Mucosa of descending colon (tissue), 3 donors: ENCODE results near the gene MT1G. TPM values are rescaled to one million over a fixed set of nuclear protein-coding genes. Genes with fewer than 3 reads are reported as not detected.

Source experiments
- ATAC-seq: fragments of 200-7000 bp; cut with Tn5 transposase; one replicate; pipeline ENCODE4 v1.9.1; 2020; ENCODE audit warnings: mild to moderate bottlenecking, moderate library complexity
- DNase-seq, 3 donors: peaks; one replicate each; pipeline ENCODE4 v3.0.0-alpha.2; 2020
- H3K36me3 ChIP-seq: fragments of 200-600 bp; one replicate; pipeline ENCODE4 v1.8.0; 2021; ENCODE audit warnings: low read depth, mild to moderate bottlenecking
- H3K4me1 ChIP-seq: fragments of 200-600 bp; one replicate; pipeline ENCODE4 v1.8.0; 2021; ENCODE audit warnings: low read depth, mild to moderate bottlenecking
- H3K4me3 ChIP-seq: fragments of 200-600 bp; one replicate; pipeline ENCODE4 v1.8.0; 2021; ENCODE audit warnings: mild to moderate bottlenecking
- H3K9me3 ChIP-seq: fragments of 200-600 bp; one replicate; pipeline ENCODE4 v1.8.0; 2021; ENCODE audit warnings: mild to moderate bottlenecking
- intact Hi-C, 2 donors: fragments of 100-400 bp; cut with DNase I in 1 of 2; cut with micrococcal nuclease in 1 of 2; formaldehyde crosslinking; loops; one replicate each; pipeline versions ENCODE4 v1.11.0 to v1.11.1; 2022; cut with DNase I, micrococcal nuclease
- total RNA-seq, 3 donors: library from RNA; stranded (reverse); fragmentation: NEBNext Ultra II Directional in 2 of 3; extraction: Animal tissue kit (Norgen Biotek cat#: 25700) in 2 of 3; gene quantifications; one replicate each; pipeline versions ENCODE4 v1.2.1 to v1.2.4, GENCODE V29; 2021 to 2023
- TF ChIP-seq, protein P1 (sequence below): fragments of 200-600 bp; IDR thresholded peaks from one replicate; pipeline ENCODE4 v1.8.0; 2022; ENCODE audit warnings: antibody characterized with exemption, mild to moderate bottlenecking
- donor health status: DM: no; HTN: no; CAD: no; lungs with moderate emphysema.
- donor health status: DM: no; HTN: no; CAD: no.
- donor health status: DM: no; HTN: yes; CAD: no.

The MT1G gene
- total RNA-seq, 3 donors from 2014 or later: 7.3 to 210 (median 83.8) TPM

DNA sequence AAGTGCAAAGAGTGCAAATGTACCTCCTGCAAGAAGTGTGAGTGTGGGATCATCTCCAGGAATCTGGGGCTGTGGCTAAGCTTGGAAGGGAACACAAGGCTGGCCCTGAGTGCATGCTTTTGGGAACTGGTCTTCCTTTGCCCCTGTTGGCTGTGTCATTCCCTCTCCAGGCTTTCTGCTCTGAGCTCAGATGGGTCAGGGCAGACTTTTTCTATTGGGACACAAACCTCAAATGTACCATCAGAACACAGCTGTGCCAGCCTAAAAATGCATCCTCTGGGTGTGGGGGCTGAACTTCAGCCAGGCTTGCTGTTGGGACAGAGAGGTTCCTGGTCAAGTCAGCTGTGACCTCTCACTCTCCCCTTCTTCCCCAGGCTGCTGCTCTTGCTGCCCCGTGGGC lies 15.3 kb downstream of the MT1G start:
- TF ChIP-seq, protein P1, sequence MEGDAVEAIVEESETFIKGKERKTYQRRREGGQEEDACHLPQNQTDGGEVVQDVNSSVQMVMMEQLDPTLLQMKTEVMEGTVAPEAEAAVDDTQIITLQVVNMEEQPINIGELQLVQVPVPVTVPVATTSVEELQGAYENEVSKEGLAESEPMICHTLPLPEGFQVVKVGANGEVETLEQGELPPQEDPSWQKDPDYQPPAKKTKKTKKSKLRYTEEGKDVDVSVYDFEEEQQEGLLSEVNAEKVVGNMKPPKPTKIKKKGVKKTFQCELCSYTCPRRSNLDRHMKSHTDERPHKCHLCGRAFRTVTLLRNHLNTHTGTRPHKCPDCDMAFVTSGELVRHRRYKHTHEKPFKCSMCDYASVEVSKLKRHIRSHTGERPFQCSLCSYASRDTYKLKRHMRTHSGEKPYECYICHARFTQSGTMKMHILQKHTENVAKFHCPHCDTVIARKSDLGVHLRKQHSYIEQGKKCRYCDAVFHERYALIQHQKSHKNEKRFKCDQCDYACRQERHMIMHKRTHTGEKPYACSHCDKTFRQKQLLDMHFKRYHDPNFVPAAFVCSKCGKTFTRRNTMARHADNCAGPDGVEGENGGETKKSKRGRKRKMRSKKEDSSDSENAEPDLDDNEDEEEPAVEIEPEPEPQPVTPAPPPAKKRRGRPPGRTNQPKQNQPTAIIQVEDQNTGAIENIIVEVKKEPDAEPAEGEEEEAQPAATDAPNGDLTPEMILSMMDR: no peak
- Histone ChIP-seq H3K4me3 (no peak overlapping the region), H3K4me1 (peaks cover 11% of the 10 kb centered on the region), H3K9me3 (no peaks in the 10 kb centered on the region), H3K36me3 (no peaks in the 10 kb centered on the region)
- ATAC-seq (no peak), DNase-seq (no peak)
- intact Hi-C loops: no loop called here

DNA sequence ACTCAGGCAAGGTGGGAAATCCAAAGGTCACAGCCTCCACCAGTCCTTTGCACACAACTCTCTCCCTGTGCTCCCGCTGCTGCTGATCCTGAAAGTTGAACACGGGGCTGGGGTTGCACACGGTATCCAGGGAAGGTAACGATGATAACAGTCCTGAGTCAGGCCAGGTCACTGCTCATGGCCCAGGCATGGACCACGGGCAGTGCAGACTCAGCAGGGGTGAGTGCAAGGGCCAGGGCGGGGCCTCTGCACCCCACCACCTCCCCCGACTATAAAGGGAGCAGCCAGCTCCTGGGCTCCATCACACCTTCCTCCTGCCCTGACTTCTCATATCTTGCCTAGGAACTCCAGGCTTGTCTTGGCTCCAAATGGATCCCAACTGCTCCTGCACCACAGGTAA lies 16.3 kb downstream of the MT1G start, which contains the start of gene MT1B:
Gene MT1B (plus strand): TSS at position 301 of the 400 bp plus-strand sequence. CDS start 68 bp downstream, at position 369.
- Histone ChIP-seq H3K4me1 (peaks cover 11% of the 10 kb centered on the region), H3K36me3 (no peaks in the 10 kb centered on the region), H3K4me3 (no peak within 1 kb of the TSS), H3K9me3 (no peaks in the 10 kb centered on the region)
- DNase-seq (no peak), ATAC-seq (no peak)
- TF ChIP-seq, protein P1: no peak
- intact Hi-C loops: no loop called here

DNA sequence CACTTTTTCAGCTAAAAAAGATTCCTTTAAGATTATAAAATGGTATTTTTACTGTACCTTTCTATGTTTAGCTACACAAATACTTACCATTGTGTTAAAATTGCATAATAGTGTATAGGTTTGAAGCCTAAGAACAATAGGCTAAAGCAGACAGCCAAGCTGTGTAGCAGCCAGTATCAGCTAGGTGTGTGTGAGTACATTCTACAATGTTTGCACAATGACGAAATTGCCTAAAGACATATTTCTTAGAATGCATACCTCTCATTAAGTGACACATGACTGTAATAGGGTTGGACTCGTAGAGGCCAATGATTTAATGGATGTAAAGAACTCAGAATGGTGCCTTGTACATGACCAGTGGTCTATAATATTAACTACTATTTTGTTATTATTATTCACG lies 18.0 kb downstream of the MT1G start:
- peak; percentile 79 for ATAC-seq
- peaks cover 11% of the 10 kb centered on the region for H3K4me1 ChIP-seq
- no peak for DNase-seq
- intact Hi-C loops: no loop called here
- TF ChIP-seq, protein P1: no peak
- no peak overlapping the region for H3K4me3 ChIP-seq
- H3K36me3 ChIP-seq: no peaks in the 10 kb centered on the region
- no peaks in the 10 kb centered on the region for H3K9me3 ChIP-seq

DNA sequence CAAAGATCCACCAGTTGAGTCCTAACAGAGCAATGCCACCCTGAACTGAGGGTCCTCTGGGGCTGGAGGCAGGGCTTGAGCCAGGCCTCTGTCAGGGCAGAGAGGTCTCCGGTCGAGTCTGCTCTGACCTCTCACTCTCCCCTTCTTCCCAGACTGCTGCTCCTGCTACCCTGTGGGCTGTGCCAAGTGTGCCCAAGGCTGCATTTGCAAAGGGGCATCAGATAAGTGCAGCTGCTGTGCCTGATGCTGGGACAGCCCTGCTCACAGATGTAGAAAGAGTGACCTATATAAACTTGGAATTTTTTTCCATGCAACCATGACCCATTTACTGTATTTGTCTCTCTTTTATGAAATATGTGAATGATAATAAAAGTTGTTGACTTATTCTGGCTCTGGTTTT lies 18.6 kb downstream of the MT1G start:
- H3K4me1 ChIP-seq: peaks cover 11% of the 10 kb centered on the region
- no peak for ATAC-seq
- intact Hi-C loops: no loop called here

DNA sequence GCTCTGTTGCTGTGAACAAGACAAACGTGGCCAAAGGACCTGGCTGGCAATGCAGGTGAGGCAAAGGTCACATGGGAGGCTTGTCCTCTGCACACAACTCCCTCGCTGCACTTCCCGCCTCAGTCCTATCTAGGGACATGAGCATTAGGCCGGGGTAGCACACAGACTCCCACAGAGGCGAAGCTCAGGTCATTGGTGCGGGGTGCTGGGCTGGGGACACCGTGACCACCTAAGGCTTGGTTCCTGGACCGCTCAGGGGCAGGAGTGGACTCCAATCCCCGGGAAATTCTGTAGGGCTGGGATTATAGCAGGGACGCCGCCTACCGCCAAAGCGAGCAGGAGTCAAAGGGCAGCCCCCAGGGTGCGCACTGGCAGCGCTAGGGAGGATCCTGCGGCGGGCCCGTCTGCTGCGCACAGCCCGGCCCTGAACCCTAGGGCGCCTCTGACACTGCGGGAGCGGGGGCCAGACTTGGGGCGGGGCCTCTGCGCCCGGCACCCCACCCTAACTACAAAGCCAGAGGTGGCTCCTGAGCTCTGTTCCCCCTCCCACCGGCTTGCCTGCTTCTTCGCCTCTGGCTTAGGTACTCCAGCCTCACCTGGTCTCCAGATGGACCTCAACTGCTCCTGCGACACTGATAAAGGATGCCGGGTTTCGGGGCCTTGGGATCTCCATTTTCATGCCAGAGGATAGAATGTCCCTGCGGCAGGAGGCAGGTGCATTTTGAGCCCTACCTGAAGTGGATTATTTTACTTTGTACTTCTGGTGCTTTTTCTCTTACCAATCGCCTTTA lies 20.0 kb downstream of the MT1G start:
- H3K4me1 ChIP-seq: peaks cover 24% of the 10 kb centered on the region
- TF ChIP-seq, protein P1: no peak
- peak; percentile 65 for ATAC-seq
- H3K36me3 ChIP-seq: no peaks in the 10 kb centered on the region
- H3K4me3 ChIP-seq: no peak overlapping the region
- no peaks in the 10 kb centered on the region for H3K9me3 ChIP-seq
- intact Hi-C loops: no loop called here
- peak; percentile 71 to 75 (median 72) for DNase-seq

More for the DNA sequence above, 18.6 kb downstream of the MT1G start:
- TF ChIP-seq, protein P1: no peak
- Histone ChIP-seq H3K9me3 (no peaks in the 10 kb centered on the region), H3K4me3 (no peak overlapping the region), H3K36me3 (no peaks in the 10 kb centered on the region)
- DNase-seq: no peak
